HG02571 (cell line): ENCODE results near the gene METTL17.
"Not testable (repeated sequence)": the region's sequence is repeated elsewhere in the genome, so short reads cannot be mapped to it uniquely, and the experiment has no call there.

Experiments used
- ATAC-seq: cut with Tn5 transposase; IDR thresholded peaks from one replicate; pipeline ENCODE4 v1.9.1; 2021; ENCODE audit warnings: mild to moderate bottlenecking, moderate library complexity; ENCODE audit not compliant: unreplicated experiment

The METTL17 gene, protein sequence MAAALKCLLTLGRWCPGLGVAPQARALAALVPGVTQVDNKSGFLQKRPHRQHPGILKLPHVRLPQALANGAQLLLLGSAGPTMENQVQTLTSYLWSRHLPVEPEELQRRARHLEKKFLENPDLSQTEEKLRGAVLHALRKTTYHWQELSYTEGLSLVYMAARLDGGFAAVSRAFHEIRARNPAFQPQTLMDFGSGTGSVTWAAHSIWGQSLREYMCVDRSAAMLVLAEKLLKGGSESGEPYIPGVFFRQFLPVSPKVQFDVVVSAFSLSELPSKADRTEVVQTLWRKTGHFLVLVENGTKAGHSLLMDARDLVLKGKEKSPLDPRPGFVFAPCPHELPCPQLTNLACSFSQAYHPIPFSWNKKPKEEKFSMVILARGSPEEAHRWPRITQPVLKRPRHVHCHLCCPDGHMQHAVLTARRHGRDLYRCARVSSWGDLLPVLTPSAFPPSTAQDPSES

DNA sequence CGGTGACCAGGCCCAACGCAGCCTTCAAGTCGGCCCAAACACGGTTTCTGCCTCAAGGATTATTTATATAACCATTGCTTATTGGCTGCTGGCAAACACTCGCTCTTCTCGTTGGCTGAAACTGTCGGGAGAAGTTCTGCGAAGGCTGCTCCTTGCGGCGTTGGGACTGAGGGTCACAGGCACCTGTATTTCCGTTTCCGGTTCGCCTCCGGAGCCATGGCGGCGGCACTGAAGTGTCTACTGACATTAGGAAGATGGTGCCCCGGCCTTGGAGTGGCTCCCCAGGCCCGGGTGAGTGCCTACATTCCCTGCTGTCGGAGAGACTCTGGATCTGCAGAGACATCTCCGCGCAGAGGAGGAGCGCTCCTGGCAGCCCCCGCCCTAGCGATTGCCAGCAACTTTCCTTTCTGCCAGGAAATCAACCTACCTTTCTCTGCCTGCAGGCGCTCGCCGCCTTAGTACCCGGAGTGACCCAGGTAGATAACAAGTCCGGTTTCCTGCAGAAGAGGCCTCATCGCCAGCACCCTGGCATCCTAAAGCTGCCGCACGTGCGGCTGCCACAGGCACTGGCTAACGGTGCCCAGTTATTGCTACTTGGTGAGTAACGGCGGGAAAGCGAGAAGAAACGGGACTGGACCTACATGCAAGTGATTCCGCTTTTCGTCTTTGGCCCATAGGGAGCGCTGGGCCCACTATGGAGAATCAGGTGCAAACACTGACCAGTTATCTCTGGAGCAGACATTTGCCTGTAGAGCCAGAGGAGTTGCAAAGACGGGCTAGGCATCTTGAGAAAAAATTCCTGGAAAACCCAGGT lies at the start of gene METTL17:
METTL17 (plus strand) TSS at position 194 of the 814 bp plus-strand sequence; CDS start at position 217, 23 bp downstream.
- ATAC-seq = peak; percentile 96

DNA sequence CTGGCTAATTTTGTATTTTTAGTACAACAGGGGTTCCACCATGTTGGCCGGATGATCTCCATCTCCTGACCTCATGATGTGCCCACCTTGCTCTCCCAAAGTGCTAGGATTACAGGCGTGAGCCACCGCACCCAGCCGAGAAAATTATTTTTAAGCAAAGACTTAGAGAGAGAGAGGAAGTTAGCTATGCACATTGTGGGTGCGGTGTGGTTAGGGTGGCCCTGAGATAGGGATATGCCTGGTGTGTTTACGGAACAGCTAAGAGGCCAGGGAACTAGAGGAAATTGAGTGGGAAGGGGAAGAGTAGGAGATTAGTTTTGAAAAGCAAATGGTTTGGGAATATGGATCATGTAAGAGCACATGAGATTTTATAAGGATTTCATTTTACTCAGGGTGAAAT lies 44.6 kb upstream of the METTL17 start:
- not testable (repeated sequence) for ATAC-seq

DNA sequence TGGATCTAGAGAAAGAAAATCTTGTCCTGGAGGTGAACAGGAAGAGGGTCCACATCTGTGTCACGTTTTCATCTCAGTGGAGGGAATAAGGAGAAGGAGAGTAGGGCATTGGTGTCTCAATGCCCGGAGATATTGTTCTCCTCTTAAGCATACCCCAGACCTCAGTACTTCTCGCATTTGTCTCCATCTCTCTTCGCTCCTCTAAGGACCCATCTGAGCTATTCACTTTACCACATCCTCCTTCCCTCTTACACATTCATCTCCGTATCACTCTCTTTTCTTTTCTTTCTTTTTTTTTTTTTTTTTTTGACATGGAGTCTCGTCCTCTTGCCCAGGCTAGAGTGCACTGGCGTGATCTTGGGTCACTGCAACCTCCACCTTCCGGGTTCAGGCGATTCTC lies 43.1 kb upstream of the METTL17 start:
- not testable (repeated sequence) for ATAC-seq

DNA sequence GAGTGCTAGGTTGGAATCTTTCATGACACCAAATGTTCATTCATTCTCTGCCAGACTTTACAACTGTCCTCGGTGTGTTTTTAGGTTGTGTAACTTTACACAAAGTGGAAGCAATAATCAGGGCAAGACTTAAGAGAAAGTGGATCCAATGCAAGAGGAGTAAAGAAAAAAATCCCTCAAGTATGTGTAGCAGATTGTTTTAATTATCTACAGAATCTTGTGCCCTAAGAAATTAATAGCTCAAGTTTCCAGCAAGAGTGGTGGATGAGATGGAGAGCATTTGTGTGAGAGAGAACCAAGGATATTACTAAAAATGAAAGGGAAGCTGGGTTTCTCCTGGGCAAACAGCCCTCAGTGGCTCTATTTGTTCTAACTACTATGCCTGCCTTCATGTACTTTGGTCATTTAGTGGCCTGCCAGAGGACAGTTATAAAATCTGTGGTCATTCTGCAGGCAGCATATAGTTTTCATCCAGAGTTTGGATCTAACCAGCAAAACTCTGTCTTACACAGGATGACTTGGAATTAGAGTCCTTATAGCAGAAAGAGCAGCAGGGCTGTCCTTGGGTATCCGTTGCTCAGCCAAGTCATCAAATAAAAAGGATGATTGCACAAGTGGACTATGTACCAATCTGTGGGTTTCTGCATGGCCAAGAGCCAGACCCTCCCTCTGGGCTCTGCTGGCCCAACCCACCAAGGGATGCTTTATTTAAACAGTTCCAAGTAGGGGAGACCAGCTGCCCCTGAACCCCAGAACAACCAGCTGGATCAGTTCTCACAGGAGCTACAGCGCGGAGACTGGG lies 34.8 kb upstream of the METTL17 start, which contains the start of gene RNASE2:
RNASE2 (plus strand) TSS at position 752 of the 802 bp plus-strand sequence. CDS start 285 bp downstream, outside the sequence.
- ATAC-seq = not testable (repeated sequence)

DNA sequence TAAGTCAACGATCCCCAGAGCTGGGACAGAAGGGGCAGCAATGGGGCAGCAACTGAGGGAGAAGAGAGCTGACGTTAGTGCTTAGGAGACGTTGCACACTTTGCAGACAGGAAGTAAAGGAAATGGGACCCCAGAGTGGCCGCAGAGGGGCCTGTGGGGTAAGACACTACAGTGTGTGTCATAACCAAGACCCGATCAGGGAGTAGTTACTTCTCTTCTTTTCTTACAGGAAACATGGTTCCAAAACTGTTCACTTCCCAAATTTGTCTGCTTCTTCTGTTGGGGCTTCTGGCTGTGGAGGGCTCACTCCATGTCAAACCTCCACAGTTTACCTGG lies 34.3 kb upstream of the METTL17 start:
- ATAC-seq = not testable (repeated sequence)

DNA sequence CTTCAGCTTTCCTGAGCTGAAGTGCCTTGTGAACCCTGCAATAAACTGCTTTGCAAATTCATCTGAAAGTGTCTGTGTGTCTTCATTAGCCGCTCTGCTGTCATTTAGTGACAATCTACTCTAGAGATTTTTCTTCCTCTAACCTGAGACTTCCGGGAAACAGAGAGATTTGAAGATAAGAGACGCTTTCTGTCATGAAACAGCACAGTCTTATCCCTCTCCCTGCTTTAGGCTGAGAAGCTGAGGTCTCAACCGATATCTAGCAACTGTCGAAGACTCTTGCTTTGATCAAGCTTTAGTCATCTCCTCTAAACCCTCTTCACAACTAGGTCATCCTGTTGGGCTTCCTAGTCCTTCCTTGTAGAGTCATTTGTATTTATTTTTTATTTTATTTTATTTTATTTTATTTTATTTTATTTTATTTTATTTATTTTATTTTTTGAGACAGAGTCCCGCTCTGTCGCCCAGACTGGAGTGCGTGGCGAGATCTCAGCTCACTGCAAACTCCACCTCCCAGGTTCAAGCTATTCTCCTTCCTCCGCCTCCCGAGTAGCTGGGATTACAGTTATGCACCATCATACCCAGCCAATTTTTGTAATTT lies 33.3 kb upstream of the METTL17 start:
- ATAC-seq = no peak

DNA sequence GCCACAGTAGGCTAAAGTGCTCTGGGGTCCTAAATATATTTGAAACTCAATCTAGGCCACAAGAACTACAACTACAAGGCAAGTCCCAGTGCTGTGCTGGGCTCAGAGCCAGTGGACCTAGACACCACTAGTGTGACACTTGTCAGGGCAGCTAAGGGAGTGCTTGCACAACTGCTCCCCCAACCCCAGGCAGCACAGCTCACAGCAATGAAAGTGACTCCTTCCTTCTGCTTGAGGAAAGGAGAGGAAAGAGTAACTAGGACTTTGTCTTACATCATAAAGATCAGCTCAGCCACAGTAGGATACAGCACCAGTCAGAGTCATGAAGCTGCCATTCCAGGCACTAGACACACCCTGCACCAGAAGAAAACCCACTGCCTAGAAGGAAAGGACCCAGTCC lies 30.8 kb upstream of the METTL17 start:
- not testable (repeated sequence) for ATAC-seq

DNA sequence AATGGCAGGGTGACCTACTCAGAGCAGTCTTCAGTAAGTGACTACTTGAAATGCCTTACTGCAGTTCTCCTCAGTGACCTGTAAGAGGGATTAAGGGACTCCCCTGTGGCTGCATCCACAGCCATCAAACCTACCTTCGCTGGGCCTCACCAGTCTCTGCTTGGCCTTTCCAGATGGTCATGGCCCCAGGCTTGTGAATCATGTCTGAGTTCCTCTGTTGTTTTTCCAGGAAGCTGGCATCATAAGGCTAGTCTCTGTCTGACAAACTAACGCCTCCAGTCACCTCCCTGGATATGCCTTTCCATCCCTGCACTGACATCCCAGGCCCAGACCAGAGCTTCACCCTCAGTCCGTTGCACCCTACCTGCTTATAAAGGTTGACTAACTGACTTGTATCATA lies 20.4 kb upstream of the METTL17 start:
- ATAC-seq = no peak

DNA sequence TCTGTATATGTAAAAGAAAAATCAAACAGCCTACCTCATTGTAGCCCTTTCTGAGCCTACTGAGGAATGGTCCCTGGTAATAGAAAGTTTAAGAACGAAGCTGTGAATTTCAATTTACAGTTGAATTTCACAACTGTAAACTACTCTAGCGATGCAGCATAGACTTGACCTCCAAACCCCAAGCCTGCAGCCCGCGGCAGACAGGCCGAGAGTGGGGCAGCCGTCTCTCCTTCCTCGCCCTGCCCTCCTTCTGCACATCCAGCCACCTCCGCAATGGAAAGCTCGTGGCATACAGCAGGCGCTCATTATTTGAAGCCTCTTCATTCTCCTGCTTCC lies 19.2 kb upstream of the METTL17 start:
- no peak for ATAC-seq

DNA sequence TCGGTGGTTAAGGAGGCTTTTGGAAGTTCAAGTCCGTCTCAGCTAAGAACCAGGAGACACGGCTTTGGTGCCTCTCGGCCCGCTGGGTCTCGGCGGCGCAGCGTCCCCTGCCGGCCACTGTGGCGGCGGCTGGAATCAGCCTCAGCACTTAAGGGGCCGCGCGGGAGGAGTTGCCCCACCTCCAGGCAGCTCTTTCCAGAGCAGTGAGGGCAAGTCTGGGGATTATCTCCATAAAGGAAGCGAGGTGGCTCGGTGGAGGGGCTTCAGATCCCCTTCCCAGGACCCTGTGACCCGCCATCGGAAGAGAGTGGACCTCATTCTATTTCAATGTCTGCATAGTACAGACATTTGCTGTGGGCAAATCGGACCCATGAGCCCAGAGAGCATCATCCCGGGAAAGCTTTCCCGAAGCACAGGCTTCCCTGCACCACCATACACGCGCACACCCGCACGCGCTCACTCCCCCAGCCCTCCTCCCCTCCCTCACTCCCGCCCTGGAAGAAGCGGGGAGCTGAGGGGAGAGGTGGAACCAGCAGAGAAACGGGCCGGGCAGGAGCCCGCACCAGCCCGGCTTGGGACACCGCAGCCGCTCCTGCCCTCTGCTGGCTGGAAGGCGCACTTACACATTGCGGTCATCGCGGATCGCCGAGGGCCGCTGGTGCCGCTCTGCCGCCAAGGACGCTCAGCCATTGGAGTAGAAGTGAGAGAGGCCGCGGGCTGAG lies 18.6 kb upstream of the METTL17 start:
- peak; percentile 96 for ATAC-seq

DNA sequence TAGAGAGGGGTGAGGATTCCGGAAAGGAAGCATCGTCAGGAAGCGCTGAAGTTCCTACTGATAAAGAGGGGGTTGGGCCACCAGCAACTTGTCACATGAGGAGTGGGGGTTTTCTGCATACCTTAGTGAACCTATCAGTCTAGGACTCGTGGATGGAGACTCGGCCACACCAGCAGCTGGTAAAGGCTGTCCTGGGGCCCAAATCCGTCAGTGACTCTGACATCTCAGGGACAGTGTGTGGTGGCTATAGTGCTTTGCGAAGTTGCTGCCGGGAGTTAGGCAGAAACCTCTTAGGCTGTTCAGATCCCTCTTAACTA lies 18.1 kb upstream of the METTL17 start:
- peak; percentile 12 for ATAC-seq

DNA sequence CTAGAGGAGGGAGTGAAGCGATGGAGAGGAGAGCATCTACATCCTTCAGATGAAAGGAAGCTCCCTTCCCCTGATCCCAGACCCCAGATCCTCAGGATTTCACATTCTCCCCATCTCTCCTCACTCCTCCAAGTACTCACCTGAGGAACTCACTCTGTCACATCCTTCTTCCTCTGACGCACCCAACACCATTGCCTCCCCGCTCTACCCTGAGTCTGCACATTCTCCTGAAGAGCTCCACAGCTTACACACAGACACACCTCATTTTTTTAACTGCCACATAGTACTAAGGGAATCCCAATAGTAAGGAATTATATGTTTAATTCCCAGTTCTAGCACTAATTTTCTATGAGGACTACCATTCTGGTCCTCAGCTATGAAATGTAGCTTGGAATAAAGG lies 16.3 kb upstream of the METTL17 start:
- no peak for ATAC-seq

DNA sequence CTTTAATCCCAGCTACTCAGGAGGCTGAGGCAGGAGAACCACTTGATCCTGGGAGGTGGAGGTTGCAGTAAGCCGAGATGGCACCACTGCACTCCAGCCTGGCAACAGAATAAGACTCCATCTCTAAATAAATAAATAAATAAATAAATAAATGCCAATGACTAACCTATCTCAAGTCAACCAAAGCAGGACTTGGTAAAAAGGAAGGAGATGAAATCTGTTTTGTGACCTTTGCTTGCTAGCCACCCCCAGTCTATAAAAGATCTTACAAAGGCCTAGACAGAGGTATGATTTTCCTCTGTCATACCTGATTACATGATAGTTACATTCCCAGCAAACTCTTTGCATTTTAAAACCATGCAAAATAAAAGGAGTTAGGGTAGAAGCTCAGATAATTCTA lies 13.5 kb upstream of the METTL17 start:
- no peak for ATAC-seq

DNA sequence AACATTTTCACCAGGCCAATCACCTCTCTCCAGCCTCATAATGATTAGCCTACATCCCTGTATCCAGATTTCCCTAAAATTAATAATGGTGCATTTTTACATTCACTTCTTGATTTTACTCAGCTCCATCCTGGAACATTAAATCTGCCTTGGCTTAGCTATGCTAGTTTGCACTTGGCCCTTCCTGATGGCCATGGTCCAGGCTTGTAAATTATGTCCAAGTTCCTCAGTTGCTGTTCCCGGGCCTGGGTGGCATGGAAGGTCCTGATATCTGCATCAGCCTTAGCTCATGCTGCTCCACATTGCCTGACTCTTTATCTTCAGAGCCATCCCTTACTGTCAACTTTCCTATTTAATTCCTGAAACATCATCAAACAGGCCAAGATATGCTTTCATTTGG lies 11.1 kb upstream of the METTL17 start:
- no peak for ATAC-seq

DNA sequence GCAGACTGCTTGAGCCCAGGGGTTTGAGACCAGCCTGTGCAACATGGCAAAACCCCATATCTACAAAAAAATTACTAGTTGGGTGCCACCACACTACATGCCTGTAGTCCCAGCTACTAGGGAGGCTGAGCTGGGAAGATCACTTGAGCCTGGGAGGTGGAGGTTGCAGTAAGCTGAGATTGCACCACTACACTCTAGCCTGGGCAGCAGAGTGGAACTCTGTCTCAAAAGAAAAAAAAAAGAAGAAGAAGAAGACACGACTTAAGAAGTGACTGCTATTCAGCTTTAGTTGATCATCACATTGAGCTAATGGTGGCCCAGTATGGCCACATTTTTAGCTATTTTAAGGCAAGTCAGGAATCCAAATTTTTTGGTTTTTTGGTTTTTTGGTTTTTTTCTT lies 8.9 kb upstream of the METTL17 start:
- ATAC-seq = no peak

DNA sequence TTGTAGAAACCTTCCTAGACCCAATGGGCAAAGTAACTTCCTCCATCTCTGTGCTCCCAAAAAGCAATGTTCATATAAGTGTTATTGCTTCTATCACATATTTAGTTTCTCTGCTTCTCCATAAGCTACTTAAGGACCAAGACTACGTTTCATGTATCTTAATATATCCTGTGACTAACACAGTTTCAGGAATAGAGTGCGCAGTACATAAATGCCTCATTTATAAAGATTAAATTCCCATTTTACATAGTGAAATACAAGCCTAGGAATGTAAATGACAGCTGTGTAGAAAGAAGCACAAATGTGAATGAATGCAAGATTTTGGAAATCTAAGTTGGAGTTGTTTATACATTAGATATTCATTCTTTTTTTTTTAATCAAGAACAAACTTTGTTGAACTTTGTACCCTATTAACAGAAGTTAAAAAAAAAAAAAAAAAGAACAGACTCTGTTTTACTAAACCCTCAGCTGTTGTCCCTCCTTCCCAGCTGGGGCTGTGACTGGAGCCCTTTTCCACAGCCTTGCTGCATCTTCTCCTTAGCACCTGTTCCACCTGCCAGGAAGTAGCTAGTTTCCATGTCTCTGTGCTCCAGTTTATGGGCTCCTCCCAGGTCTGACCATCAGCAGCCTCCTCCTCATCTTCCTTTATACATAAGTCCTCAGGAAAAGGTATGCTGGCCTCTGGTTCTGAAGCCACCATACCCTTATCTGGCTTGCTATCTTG lies 7.0 kb upstream of the METTL17 start:
- no peak for ATAC-seq

DNA sequence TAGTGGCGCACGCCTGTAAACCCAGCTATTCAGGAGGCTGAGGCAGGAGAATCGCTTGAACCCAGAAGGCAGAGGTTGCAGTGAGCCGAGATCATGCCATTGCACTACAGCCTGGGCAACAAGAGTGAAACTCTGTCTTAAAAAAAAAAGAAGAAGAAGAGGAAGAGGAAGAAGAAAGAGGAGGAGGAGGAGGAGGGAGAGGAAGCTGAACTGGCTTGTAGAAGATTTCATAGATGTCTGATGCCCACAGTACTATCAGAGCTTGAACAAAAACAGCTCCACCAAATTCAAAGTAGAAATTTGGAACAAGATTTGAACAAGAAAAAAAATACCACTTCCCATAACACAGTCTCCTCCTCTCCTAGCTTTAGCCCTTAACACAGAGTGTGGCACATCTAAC lies 4.1 kb upstream of the METTL17 start:
- not testable (repeated sequence) for ATAC-seq

DNA sequence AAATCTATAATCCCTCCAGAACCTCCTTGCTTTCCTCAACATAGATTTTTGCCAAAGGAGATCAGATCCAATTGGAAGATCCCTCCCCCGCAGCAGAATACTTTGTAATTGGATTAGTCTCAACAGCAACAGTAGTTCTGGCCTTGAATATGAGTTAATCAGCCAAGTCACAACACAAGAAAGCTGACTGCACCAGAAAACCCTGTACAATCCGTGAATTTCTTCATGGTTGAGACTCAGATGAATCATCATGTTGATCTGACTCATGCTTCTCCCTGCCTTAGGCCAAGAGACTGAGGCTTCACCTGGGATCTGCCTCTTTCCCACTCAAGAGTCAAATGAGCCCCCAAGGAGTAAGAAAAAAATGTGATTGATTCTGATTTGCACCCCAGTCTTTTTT lies 3.0 kb upstream of the METTL17 start:
- no peak for ATAC-seq

DNA sequence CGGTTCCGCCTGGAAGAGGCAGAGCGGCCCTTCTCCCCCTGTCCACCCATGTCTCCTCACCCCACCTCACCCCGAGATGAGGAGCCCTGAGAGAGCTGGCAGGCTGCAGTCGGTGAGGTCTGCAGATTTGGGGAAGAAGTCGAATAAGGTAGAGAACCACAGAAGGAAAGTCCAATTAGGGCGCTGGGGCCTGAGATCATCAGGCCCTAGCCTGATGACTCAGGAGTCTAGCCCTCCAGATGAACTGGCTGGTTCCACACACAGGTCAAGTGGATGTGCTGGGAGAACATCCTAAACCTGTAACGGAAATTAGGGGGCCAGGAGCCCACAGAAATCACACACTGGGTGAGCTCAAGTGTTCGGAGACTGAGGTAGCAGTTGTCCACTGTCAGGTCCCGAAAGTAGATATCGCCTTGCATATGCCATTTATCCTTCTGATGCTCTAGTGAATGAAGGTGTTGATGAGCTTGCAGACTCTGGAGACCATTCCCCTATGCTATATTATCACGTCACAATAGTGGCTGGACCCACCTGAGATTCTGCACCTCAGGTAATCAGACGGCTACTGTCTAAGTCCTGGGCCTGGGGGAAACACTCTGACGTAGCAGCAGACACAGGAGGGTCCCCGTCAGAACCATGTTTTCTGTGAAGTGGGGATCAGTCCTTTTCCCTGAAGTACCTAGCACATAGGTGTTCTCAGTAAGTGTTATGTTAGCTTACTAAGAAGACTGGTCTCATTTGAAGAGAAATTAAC lies 886 bp upstream of the METTL17 start:
- ATAC-seq = no peak
